Muscle of arm (tissue), 12 donors: ENCODE measurements around the gene HPSE2. TPM values are rescaled to one million over a fixed set of nuclear protein-coding genes. Genes with fewer than 3 reads are reported as not detected.

ENCODE experiments used
- DNase-seq: peaks from one replicate; pipeline ENCODE4 v3.0.0-alpha.2; 2013
- polyA plus RNA-seq, 12 donors: library from polyadenylated mRNA; unstranded; fragments of 120-200 nt; gene quantifications; one replicate each; pipeline ENCODE4 v1.2.1, GENCODE V29; 2013; ENCODE audit not compliant: insufficient read length in 12 of 12

The HPSE2 gene
- polyA plus RNA-seq, 12 donors, result 0.07 to 1.1 (median 0.36) TPM; not detected in 5

DNA sequence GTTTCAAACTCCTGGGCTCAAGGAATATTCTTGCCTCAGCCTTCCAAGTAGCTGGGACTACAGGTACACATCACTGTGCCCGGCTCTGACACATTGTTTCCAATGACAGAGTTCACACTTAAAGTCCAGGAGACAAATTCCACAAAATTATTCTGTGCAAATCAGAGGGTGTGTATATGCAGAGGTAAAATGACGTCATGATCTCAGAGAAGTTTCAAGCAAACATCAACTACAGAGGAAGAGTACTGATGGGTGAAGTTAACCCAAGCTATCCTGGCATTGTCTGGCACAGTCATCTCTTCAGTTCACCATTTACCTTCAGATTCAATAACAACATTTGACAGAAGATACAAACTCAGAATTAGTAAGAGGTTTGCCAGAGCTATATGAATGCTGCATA lies 388.9 kb downstream of the HPSE2 start:
- DNase-seq, result no peak

DNA sequence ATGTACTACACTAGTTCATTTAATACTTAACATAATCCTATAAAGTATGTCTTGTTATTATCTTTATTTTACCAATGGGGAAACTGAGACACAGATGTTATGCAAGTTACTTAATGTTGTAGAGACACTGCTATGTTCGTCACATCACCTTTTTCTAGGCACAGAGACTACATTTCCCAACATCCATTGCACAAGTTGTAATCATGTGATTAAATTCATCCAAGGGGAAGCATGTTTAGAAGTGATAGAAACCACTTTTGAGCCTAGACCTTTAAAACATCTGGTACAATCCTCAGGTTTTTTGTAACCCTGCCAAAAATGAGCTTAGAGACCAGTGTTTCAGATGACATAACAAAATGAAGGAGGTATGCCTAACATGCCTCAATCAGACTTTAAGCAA lies 402.1 kb downstream of the HPSE2 start:
- no peak for DNase-seq

GRCh38 chr10:98832738-98833137 lies 402.9 kb downstream of the HPSE2 start:
- DNase-seq, result peak; percentile 8

DNA sequence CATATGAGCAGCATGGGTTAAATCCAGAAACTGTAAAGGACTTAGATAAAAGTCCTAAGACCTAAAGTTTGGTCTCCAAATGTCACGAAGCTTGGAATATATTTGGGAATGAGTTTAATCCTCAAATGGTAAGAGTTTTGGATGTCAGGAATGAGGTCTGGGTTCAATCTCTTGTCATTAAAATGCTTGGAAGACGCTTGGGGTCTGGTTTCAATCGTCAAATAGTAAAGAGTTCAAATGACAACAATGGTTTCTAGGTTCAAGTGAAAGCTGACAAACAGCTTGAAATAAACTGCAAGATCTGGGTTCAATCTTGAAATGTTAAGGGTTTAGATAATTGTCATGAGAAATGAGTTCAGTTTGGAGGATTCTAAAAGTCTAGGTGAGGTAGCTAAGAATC lies 403.5 kb downstream of the HPSE2 start:
- DNase-seq, result no peak

GRCh38 chr10:98831391-98831790 lies 404.3 kb downstream of the HPSE2 start:
- DNase-seq, result no peak

GRCh38 chr10:98825741-98826140 lies 409.9 kb downstream of the HPSE2 start:
- no peak for DNase-seq

- no peak for DNase-seq
These were observed 418.3 kb downstream of the HPSE2 start for GRCh38 chr10:98817396-98817795.

DNA sequence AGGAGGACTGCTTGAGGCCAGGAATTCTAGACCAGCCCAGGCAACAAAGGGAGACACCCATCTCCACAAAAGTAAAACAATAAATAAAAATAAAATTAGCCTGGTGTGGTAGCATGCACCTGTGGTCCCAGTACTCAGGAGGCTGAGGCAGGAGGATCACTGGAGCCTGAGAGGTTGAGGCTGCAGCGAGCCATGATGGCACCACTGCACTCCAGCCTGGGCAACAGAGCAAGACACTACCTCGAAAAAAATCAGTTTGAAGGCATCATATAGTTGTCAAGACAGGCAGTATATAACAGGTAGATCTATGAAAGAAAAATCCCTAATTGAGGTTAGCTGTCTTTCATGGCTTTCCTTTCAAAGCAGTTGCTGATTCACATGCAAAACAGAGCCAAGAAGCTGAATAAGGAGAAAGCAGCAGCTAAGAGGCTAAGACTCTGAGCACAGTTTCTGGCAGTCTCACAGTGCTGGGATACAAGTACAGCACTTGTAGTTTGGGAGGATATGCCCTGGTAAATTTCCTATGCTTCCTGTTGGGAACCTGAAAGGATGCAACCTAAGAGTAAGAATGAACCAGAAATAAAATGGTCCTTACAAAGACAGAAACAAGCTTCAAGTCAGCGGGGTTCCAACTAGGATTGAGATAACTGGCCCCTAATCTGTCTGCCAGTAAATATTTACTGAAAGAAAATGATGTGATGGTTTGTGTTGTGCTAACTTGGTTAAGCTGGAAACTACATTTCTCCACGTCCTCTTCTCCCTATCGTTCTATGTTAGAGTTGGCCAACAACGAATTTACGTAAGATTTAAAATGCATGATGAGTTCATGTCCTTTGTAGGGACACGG lies 420.4 kb downstream of the HPSE2 start:
- DNase-seq, result no peak

DNA sequence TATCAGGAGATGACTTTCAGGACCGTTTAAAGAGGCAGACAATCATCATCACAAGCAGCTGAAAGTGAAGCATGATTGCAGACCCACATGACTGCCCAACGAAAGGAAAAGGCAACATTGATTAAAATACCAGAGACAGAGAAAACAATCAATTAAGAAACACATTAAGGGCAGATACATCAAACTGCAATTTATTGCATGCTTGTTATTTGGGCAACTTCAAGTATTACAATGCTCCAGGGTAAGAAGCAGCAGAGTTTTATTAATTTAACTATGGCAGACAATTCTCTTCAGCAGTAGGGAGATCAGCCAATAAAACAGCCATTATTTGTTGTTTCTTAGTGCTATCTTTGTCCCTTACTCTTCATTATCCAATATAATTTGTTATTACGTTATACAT lies 421.2 kb downstream of the HPSE2 start:
- no peak for DNase-seq

DNA sequence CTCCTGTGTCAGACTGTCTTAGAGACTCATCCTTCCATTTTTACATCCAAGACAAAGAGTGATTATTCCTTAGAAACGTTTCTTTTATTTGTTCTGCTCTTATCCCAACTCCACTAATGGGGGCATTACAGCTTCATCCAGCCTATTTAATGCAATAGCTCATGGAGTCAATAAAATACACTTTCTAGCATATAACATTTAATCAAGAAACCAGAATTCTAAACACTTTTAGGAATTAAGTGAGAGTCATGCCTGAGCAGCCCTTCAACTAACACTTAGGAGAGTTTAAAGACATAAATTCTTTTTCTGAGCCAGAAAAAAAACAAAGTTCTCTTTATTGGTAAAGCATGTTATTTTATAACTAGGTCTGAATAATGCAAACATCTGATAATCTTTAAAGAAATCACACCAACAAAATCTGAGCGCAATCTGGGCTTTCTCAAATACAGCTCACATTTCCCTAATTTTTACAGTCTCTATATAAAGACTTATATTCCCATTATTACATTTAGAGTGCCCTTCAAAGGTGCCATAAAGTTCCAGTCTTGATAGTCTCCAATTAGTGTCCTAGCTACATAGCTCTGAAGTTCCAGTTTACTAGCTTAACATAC lies 427.3 kb downstream of the HPSE2 start:
- DNase-seq, result no peak

DNA sequence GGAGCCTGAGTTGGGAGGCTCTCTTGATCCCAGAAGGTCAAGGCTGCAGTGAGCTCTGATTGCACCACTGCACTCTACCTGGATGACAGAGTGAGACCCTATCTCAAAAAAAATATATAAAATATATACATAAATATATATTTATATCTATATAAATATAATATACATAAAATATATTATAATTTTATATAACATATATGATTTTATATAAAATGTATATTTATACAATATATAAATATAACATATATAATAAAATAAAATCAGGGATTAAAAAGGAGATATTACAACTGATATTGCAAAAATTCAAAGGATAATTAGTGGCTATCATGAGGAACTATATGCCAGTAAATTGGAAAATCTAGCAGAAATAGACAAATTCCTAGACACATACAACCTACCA lies 435.4 kb downstream of the HPSE2 start:
- no peak for DNase-seq

GRCh38 chr10:98795467-98795866 lies 440.2 kb downstream of the HPSE2 start:
- no peak for DNase-seq

GRCh38 chr10:98790817-98791216 lies 444.8 kb downstream of the HPSE2 start:
- no peak for DNase-seq

DNA sequence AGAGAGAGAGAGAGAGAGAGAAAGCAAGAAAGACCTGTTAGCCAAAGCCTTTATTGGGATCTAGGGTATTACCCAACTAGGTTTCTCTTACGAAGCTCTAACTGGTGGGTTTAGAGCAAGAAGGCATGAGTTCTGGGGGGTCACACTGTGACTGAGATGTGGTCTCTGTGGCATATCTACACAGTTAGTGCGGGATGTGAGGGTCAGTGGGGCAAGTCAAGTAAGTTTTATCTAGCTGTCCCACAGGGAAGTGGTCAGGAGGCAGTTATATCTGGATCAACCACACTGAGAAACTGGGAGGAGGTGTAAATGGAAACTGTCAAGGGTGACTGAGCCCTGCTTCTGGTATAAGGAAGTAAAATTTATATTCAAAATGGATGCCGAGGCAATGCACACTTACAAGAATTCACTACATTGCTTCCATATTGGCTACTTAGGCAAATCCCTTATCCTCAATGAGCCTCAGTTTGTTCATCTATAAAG lies 457.3 kb downstream of the HPSE2 start:
- DNase-seq, result no peak

GRCh38 chr10:98758463-98758862 lies 477.2 kb downstream of the HPSE2 start:
- no peak for DNase-seq

- DNase-seq, result no peak
These were observed 487.4 kb downstream of the HPSE2 start for GRCh38 chr10:98748298-98748697.

GRCh38 chr10:98745645-98746044 lies 490.0 kb downstream of the HPSE2 start:
- DNase-seq, result no peak

GRCh38 chr10:98720551-98720950 lies 515.1 kb downstream of the HPSE2 start:
- no peak for DNase-seq

GRCh38 chr10:98713586-98713985 lies 522.1 kb downstream of the HPSE2 start:
- no peak for DNase-seq

- no peak for DNase-seq
These were observed 539.1 kb downstream of the HPSE2 start for GRCh38 chr10:98696516-98696915.

GRCh38 chr10:98694883-98695282 lies 540.8 kb downstream of the HPSE2 start:
- DNase-seq, result no peak

- no peak for DNase-seq
These were observed 541.6 kb downstream of the HPSE2 start for GRCh38 chr10:98694014-98694413.

DNA sequence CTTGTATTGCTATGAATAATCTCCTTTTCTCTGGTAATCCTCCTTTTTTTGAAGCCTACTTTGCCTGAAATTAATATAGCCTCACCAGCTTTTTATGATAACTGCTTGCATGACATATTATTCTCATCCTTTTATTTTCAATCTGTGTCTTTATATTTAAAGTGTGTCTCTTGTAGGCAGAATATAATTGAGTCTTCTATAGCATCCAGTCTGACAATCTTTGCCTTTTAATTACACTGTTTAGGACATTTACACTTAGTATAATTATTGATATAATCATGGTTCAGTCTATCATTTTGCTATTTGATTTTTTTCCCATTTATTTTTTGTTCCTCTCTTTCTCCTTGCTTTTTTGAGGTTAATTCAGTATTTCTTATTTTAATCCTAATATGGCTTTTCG lies 548.0 kb downstream of the HPSE2 start:
- DNase-seq, result no peak
